ENCODE data around the gene AKAP8. TPM values are rescaled to one million over a fixed set of nuclear protein-coding genes. Genes with fewer than 3 reads are reported as not detected.

Gene AKAP8
- total RNA-seq, 1 donor from 2014 or later: 19.4 TPM

Other genes starting within 250 kb of the AKAP8 start
- gene NOTCH3, start 178.8 kb downstream of the AKAP8 start, total RNA-seq: 0.95 and 1.1 TPM in 2 replicates
- gene EPHX3, start 147.3 kb downstream of the AKAP8 start, total RNA-seq: 0.07 TPM in 1 of 2 replicates, not detected in the other
- 10.0 and 12.3 TPM in 2 replicates for gene BRD4, start 47.2 kb downstream of the AKAP8 start, total RNA-seq
- gene AKAP8L, start 39.2 kb upstream of the AKAP8 start, total RNA-seq: 53.5 and 62.0 TPM in 2 replicates
- gene WIZ, start 70.2 kb upstream of the AKAP8 start, total RNA-seq: 6.0 and 8.5 TPM in 2 replicates
- gene RASAL3, start 84.8 kb upstream of the AKAP8 start, total RNA-seq: 0.60 and 0.79 TPM in 2 replicates
- 0.04 TPM in 1 of 2 replicates, not detected in the other for gene PGLYRP2, start 99.7 kb upstream of the AKAP8 start, total RNA-seq
- not detected in 2 replicates for gene CYP4F22, start 128.7 kb upstream of the AKAP8 start, total RNA-seq
- not detected in 2 replicates for gene CYP4F8, start 235.4 kb upstream of the AKAP8 start, total RNA-seq

Measured in pulmonary artery endothelial cell (primary cell).